Mesenteric fat pad (tissue), 1 donor: Measurements from ENCODE around the gene TTC7B. TPM values are rescaled to one million over a fixed set of nuclear protein-coding genes. Genes with fewer than 3 reads are reported as not detected.

Experiments used
- DNase-seq: peaks from one replicate; pipeline ENCODE4 v3.0.0-alpha.2; 2020; ENCODE audit warnings: low spot score
- total RNA-seq: library from RNA; stranded (reverse); fragmentation: NEBNext Ultra II Directional; extraction: Animal tissue kit (Norgen Biotek cat#: 25700); gene quantifications from one replicate; pipeline ENCODE4 v1.2.1, GENCODE V29; 2021
- donor health status: DM: yes; HTN: yes; CAD: no.

Gene TTC7B
- total RNA-seq, 1 donor from 2014 or later: 92.3 TPM

DNA sequence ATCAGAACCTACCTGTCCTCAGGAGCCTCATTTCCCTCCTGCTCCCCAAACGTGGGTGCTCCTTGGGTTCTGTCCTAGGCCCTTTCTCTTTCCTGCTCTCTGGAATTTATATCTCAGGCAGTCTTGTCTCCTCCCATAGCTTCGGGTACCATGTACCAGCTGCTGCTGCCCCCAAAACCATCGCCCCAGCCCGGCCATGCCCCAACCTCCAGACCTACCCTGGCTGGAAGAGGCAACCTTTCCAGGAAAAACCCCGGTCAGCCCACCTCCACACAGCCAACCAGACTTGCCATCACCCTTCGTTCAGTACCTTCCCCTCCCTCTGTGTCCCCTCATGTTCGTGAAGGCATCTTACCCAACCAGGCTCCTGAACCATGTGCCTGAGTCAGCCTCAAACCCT, 254.3 kb downstream of the TTC7B start:
- no peak for DNase-seq

DNA sequence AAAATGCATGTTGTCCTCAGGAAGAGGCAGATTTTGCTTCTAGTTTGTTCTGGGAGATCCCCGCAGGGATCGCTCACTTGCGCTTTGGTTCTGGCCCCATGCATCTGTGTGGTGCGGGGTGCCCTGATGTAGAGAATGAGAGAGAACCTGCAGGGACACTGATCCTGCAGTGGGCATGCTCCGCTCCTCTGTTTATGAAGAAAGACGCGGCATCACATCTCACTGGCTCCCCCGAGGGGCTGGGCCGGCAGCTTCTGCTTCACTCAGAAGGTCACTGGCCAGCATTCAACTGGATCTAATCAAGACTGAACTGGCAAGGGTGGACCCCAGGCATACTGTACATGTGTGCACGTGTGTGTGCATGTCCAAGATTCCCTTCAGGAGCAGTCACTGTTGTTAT, 255.2 kb downstream of the TTC7B start:
- no peak for DNase-seq

- no peak for DNase-seq
These were observed 255.7 kb downstream of the TTC7B start for GRCh38 chr14:90560558-90560957.

DNA sequence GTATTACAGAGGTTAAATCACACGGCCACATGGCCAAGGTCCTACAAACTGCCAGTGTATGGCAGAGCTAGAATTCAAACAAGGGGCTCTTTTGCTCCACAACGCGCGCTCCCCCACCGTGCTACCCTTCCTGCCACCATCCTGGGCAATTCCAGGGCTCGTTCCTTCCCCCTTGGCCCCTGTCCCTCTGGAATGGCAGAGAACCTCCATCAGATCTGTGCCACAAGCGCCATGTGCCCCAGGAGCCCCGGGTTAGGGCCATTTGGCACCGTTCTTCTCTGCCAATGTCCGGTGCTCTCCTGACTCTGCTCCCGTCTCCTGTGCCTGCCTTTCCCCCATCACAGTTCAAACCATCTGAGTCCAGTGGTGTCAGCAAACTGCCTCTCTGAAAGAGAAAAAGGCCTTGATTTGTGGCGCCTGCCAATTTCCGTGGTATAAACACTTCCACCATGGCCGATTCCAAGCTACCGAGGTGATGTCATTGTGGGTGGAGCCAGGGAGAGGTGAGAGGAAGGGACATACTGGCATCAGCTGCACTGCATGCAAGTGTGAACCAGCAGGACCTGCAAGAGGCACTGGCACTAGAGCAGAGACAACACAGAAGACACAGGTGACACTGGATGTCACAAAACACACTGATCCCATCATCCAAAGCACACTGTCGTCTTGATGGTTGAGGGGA, 256.3 kb downstream of the TTC7B start:
- DNase-seq: no peak

- DNase-seq: no peak
These were observed 257.1 kb downstream of the TTC7B start for GRCh38 chr14:90558983-90559590.

DNA sequence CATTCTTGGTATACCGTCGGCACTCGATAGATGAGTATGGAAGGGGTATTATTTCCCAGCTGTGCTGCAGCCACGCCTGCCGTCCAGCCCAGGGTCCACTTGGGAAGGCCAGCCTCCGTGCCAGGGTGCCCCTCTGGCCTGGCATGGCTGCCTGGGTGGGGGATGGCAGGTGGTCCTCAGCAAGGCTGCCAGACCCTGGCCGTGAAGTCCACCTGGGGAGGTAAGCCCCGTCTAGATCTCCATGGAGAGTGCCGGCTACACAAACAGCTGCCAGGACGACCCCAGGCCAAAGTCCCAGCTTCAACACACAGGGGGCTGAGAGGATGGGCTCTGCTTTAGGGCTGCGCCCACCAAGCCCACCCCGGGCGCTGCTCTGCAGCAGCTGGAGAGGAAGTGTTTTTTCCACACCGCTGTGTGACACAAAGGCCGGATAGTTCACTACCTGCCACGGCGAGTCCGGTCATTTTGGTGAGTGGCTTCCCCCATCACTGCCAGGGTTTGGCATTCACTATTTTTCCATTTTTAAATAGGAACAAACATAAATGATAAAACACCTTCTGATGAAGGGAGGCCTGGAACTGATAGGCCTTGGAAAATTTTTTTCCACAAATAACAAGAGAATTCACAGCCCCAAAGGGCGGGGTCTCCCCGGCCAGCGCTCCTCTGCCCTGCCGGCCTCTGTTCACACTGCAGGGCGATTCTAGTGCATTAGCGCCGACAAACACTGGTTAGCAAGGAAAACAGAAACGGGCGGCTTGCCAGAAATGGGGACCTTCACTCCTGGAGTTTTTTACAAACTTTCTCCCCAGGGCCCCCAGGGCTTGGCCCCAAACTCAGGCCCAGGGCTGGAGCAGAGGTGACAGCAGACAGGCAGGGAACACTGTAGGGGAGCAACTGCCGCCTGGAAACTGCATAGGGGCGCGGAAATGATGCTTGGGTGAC, 257.9 kb downstream of the TTC7B start:
- DNase-seq: no peak

DNA sequence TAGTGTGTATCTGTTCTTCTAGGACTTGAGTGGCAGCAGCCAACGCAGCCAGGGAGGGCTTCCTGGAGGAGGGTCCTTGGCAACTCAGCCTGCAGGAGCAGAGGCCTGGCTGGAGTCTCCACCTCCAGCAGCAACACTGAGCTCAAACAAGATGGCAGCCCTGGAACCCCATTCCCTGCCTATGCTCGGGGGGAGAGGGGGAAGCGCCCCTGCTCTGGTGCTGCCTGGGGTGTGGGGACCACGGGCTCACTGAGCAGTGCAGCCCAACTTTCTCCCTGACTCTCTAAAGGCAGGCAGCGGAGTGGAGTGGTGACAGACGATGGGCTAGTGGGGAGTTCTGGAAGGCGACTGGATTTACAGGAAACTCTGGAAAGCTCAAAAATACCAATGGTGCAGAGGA, 258.7 kb downstream of the TTC7B start:
- no peak for DNase-seq

DNA sequence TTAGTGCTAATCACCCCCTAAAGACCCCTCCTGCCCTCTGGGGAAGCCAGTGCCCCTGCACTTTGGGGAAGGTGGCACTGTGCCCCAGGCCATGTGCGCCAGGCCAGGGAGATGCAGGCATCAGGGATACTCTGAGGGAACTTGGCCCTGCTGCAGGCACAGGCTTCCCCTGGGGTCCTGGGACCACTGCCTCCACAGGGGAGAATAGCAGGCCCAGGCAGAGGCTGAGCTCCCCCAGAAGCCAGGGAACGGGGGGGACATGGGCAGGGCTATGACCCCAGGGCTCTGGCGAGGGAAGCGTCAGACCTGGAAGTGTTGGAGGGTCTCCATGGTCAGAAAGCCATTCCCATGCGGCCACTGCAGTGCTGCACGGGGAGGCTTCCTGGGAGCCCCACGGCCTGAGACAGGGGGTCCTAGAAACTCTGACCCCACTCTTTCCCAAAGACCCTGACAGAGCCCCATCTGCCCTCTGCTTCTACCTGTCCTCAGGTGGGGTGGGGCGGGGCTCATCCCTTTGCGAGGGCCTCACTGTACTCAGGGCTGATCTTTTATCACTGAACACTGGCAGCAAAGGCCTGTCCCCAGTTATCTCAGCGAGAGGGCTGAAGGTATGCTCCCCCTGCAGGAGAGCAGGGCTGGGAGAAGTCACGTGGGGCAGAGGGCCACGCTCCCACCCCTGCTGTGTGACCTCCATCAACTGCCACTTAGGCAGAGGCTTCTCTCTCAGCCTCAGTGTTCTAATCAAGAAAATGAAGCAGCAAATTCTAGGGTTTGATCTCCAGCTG, 259.4 kb downstream of the TTC7B start:
- no peak for DNase-seq

GRCh38 chr14:90556012-90556477, 260.2 kb downstream of the TTC7B start:
- no peak for DNase-seq

GRCh38 chr14:90555126-90556011, 260.9 kb downstream of the TTC7B start:
- DNase-seq: no peak

DNA sequence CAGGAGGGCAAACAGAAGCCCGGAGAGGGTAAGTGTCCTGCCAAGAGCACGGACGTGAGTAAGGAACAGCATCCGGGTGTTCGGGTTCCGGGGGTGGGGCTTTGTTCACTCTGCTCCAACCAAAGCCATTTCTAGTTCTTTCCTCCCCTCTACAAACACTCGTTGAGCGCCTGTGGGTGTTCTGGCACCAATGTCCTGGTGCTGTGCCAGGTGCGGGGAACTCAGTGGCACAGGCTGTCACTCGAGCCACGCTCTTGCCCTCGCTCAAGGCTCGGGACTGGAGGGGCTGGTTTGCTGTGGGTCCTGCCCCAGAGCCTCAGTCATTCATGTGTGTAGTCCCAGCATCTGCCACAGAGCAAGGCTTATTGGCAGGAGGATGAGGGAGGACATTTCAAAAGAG, 261.9 kb downstream of the TTC7B start:
- no peak for DNase-seq

- DNase-seq: no peak
These were observed 262.3 kb downstream of the TTC7B start for GRCh38 chr14:90553921-90554336.

- DNase-seq: no peak
These were observed 262.8 kb downstream of the TTC7B start for GRCh38 chr14:90553298-90553920.

DNA sequence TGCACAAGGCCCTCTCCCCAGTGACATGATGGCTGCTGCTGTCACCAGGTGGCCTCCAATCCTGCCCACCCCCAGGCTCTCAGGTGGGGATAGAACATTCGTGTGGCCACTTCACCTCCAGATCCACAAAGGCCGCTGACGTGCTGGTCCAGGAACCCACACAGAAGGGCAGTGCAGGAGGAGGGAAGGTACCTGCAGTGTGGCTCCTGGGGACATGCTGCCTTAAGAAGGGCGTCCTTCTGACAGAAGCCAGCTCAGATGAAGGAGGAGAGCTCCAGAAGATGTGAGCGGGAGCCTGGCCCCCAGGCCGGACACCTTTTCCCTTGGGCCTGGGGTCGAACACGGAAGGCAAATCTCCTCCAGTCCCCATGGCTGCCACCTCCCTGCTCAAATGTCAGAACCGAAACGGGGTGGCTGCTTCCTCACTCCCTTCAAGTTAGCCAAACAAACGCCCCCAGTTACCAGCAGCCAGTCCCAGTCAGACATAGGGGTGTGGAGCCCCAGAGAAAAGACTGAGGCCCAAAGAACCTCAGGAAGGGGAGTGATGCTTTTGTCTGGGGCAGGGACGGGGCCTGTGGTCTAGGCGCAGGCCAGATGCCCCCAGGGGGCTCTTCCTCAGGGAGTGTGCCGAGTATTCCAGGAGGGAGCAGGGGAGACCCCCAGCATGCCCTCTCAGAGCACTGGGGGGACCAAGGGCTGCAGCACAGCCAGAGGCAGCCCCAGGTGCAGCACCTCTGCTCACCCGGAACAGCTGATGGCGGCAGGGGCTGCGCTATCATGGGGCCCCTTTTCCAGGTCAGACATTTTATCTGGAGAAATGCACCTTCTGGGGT, 263.5 kb downstream of the TTC7B start:
- DNase-seq: no peak

GRCh38 chr14:90551733-90552464, 264.3 kb downstream of the TTC7B start:
- no peak for DNase-seq

DNA sequence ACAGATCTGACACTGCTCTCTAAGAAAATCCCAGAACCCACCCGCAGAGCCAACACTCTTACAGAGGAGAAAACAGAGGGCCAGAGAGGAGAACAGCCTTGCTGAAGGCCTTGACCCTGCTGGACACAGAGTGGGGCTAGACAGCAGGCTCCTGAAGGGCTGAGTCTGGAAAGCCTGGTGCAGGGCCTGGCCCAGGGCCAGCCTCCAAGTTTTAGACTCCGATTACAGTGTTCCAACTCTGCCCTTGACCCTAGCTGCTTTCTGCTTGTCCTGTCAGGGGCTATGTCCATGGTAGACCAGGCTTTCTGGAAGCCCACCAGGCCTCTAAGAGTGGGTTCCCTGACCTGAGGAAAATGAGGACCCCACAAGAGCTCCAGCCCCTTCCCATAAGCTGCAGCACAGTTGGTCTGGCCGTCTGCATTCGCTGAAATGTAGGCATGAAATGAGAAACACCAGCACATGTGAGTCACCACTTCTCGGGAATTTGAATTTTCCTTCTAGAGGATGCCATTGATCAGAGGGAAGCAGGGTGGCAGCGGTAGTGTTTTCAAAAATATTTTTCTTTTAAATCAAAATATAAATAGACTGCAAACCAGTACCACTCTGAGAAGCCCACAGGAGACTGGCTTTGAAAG, 265.0 kb downstream of the TTC7B start:
- DNase-seq: no peak

- no peak for DNase-seq
These were observed 266.2 kb downstream of the TTC7B start for GRCh38 chr14:90549794-90550641.
